Erythroblast (primary cell): ENCODE measurements around the gene LYSMD4.

ENCODE experiments used
- DNase-seq, 2 experiments: peaks; one replicate each; lab custom pipeline; 2025; lab: John Stamatoyannopoulos, UW
- GATA1 ChIP-seq: IDR thresholded peaks from 2 replicates; pipeline ENCODE4 v1.6.1; 2011; ENCODE audit warnings: low read depth, mild to moderate bottlenecking, control low read depth, low read length, moderate library complexity
- POLR2A ChIP-seq: IDR thresholded peaks from 2 replicates; pipeline ENCODE4 v1.6.1; 2011; ENCODE audit warnings: mild to moderate bottlenecking, low read length

The LYSMD4 gene

GRCh38 chr15:99706557-99707303, 26.5 kb downstream of the LYSMD4 start:
- no peak for DNase-seq
- TF ChIP-seq POLR2A (no peak), GATA1 (no peak)

- TF ChIP-seq POLR2A (no peak), GATA1 (no peak)
- peak; percentile 89 to 95 for DNase-seq
Measured at GRCh38 chr15:99704444-99704838, 28.8 kb downstream of the LYSMD4 start.

GRCh38 chr15:99703603-99704443, 29.4 kb downstream of the LYSMD4 start:
- TF ChIP-seq GATA1 (no peak), POLR2A (no peak)
- DNase-seq: peak; percentile 88 to 93

GRCh38 chr15:99702895-99703602, 30.2 kb downstream of the LYSMD4 start:
- TF ChIP-seq POLR2A (no peak), GATA1 (no peak)
- DNase-seq: peak; percentile 54 to 86

GRCh38 chr15:99696096-99696495, 37.1 kb downstream of the LYSMD4 start:
- TF ChIP-seq GATA1: no peak
- TF ChIP-seq POLR2A: no peak

GRCh38 chr15:99692825-99693224, 40.4 kb downstream of the LYSMD4 start:
- DNase-seq: no peak
- TF ChIP-seq POLR2A (no peak), GATA1 (no peak)

More at GRCh38 chr15:99696096-99696495, 37.1 kb downstream of the LYSMD4 start:
- DNase-seq: no peak

GRCh38 chr15:99686290-99686689, 46.9 kb downstream of the LYSMD4 start:
- DNase-seq: no peak
- TF ChIP-seq POLR2A (no peak), GATA1 (no peak)

- no peak for TF ChIP-seq GATA1
- TF ChIP-seq POLR2A: no peak
- no peak for DNase-seq
Measured at GRCh38 chr15:99683000-99683670, 50.1 kb downstream of the LYSMD4 start.

- DNase-seq: peak; percentile 50 to 89
- TF ChIP-seq GATA1 (no peak), POLR2A (no peak)
Measured at GRCh38 chr15:99682455-99682854, 50.8 kb downstream of the LYSMD4 start.

- TF ChIP-seq GATA1 (no peak), POLR2A (no peak)
Measured at GRCh38 chr15:99681990-99682389, 51.2 kb downstream of the LYSMD4 start.

GRCh38 chr15:99680276-99680675, 53.0 kb downstream of the LYSMD4 start:
- DNase-seq: no peak
- TF ChIP-seq POLR2A (no peak), GATA1 (no peak)

More at GRCh38 chr15:99681990-99682389, 51.2 kb downstream of the LYSMD4 start:
- DNase-seq: no peak

GRCh38 chr15:99677540-99678134, 55.6 kb downstream of the LYSMD4 start:
- DNase-seq: no peak
- TF ChIP-seq GATA1 (no peak), POLR2A (no peak)
